HUES6 (cell line): ENCODE data around the gene DNASE1L3.

ENCODE experiments used
- H3K27ac ChIP-seq: 2 replicates; pipeline ENCODE4 v1.7.0; 2013; ENCODE audit warnings: low read depth, mild to moderate bottlenecking, low read length, inconsistent platforms
- H3K27me3 ChIP-seq: 2 replicates; pipeline ENCODE4 v1.6.1; 2013; ENCODE audit warnings: low read length; ENCODE audit not compliant: control insufficient read depth, insufficient read depth
- H3K36me3 ChIP-seq: 2 replicates; pipeline ENCODE4 v1.6.1; 2013; ENCODE audit warnings: low read length; ENCODE audit not compliant: control insufficient read depth, insufficient read depth
- H3K4me1 ChIP-seq: 2 replicates; pipeline ENCODE4 v1.6.1; 2013; ENCODE audit warnings: low read length; ENCODE audit not compliant: control insufficient read depth, insufficient read depth
- H3K4me3 ChIP-seq: 2 replicates; pipeline ENCODE4 v1.5.1; 2013; ENCODE audit warnings: low read depth, low read length
- H3K9ac ChIP-seq: one replicate; pipeline ENCODE4 v1.6.1; 2013; ENCODE audit warnings: mild to moderate bottlenecking, low read length
- H3K9me3 ChIP-seq: 2 replicates; pipeline ENCODE4 v1.6.1; 2013; ENCODE audit warnings: low read depth, low read length; ENCODE audit not compliant: control insufficient read depth, insufficient read depth

DNASE1L3 gene

GRCh38 chr3:58153371-58153770, 57.4 kb downstream of the DNASE1L3 start:
- no peaks in the 10 kb centered on the region for H3K27me3 ChIP-seq
- peaks cover 100% of the 10 kb centered on the region for H3K36me3 ChIP-seq
- H3K9ac ChIP-seq = no peak overlapping the region
- no peaks in the 10 kb centered on the region for H3K9me3 ChIP-seq
- H3K27ac ChIP-seq = no peak overlapping the region
- H3K4me1 ChIP-seq = no peaks in the 10 kb centered on the region
- no peak overlapping the region for H3K4me3 ChIP-seq

- Histone ChIP-seq H3K27ac (no peak overlapping the region), H3K4me1 (no peaks in the 10 kb centered on the region), H3K9me3 (no peaks in the 10 kb centered on the region), H3K27me3 (no peaks in the 10 kb centered on the region), H3K9ac (no peak overlapping the region), H3K36me3 (peaks cover 100% of the 10 kb centered on the region), H3K4me3 (no peak overlapping the region)
Observed at GRCh38 chr3:58152225-58153015, 58.4 kb downstream of the DNASE1L3 start.

- Histone ChIP-seq H3K4me3 (no peak overlapping the region), H3K9ac (no peak overlapping the region), H3K27me3 (no peaks in the 10 kb centered on the region), H3K36me3 (peaks cover 100% of the 10 kb centered on the region), H3K27ac (no peak overlapping the region), H3K4me1 (no peaks in the 10 kb centered on the region), H3K9me3 (no peaks in the 10 kb centered on the region)
Observed at GRCh38 chr3:58151637-58152036, 59.1 kb downstream of the DNASE1L3 start.

- Histone ChIP-seq H3K27ac (no peak overlapping the region), H3K9me3 (no peaks in the 10 kb centered on the region), H3K36me3 (peaks cover 100% of the 10 kb centered on the region), H3K4me1 (no peaks in the 10 kb centered on the region), H3K4me3 (no peak overlapping the region), H3K9ac (no peak overlapping the region), H3K27me3 (no peaks in the 10 kb centered on the region)
Observed at GRCh38 chr3:58150810-58151199, 60.0 kb downstream of the DNASE1L3 start.

- Histone ChIP-seq H3K9me3 (no peaks in the 10 kb centered on the region), H3K9ac (no peak overlapping the region), H3K36me3 (peaks cover 100% of the 10 kb centered on the region), H3K27ac (no peak overlapping the region), H3K4me3 (no peak overlapping the region), H3K4me1 (no peaks in the 10 kb centered on the region), H3K27me3 (no peaks in the 10 kb centered on the region)
Observed at GRCh38 chr3:58150130-58150809, 60.5 kb downstream of the DNASE1L3 start.

GRCh38 chr3:58148049-58148448, 62.7 kb downstream of the DNASE1L3 start:
- no peak overlapping the region for H3K4me3 ChIP-seq
- peaks cover 99% of the 10 kb centered on the region for H3K36me3 ChIP-seq
- no peak overlapping the region for H3K9ac ChIP-seq
- H3K27me3 ChIP-seq = no peaks in the 10 kb centered on the region
- H3K4me1 ChIP-seq = no peaks in the 10 kb centered on the region
- no peak overlapping the region for H3K27ac ChIP-seq
- H3K9me3 ChIP-seq = no peaks in the 10 kb centered on the region

GRCh38 chr3:58144478-58145325, 66.1 kb downstream of the DNASE1L3 start:
- no peak overlapping the region for H3K4me3 ChIP-seq
- H3K27ac ChIP-seq = no peak overlapping the region
- H3K36me3 ChIP-seq = peaks cover 96% of the 10 kb centered on the region
- no peaks in the 10 kb centered on the region for H3K27me3 ChIP-seq
- H3K9ac ChIP-seq = no peak overlapping the region
- no peaks in the 10 kb centered on the region for H3K4me1 ChIP-seq
- no peaks in the 10 kb centered on the region for H3K9me3 ChIP-seq

GRCh38 chr3:58143417-58144055, 67.2 kb downstream of the DNASE1L3 start:
- no peak overlapping the region for H3K9ac ChIP-seq
- no peak overlapping the region for H3K4me3 ChIP-seq
- no peaks in the 10 kb centered on the region for H3K9me3 ChIP-seq
- no peaks in the 10 kb centered on the region for H3K27me3 ChIP-seq
- H3K4me1 ChIP-seq = no peaks in the 10 kb centered on the region
- no peak overlapping the region for H3K27ac ChIP-seq
- H3K36me3 ChIP-seq = peaks cover 96% of the 10 kb centered on the region
